HEK293 (cell line): ENCODE measurements around the gene ALG12.

Source experiments
- CTCF ChIA-PET: fragments of 350-600 bp; formaldehyde crosslinking; extraction: SDS; loops from one replicate; lab custom pipeline; 2021; ENCODE audit warnings: antibody characterized with exemption; lab: Yijun Ruan, JAX
- POLR2A ChIA-PET: fragments of 300-600 bp; formaldehyde crosslinking; extraction: SDS; loops from one replicate; lab custom pipeline; 2020; ENCODE audit warnings: antibody characterized with exemption, inconsistent platforms; lab: Yijun Ruan, JAX
- H3K27ac ChIP-seq: fragments of 200-500 bp; sonication (Bioruptor generic); 2 replicates; pipeline ENCODE4 v1.5.1; 2014; ENCODE audit warnings: low read depth, low read length, control low read depth, inconsistent platforms; ENCODE audit errors: extremely low read depth
- H3K36me3 ChIP-seq, 2 experiments: fragments of 200-500 bp in 1 of 2; sonication (Bioruptor generic) in 1 of 2; 1 replicate in 1 of 2; 2 replicates in 1 of 2; pipeline ENCODE4 v1.5.1; 2014 to 2017; ENCODE audit warnings: inconsistent platforms in 2 of 2, low read length in 2 of 2; ENCODE audit not compliant: control insufficient read depth in 2 of 2, insufficient read depth in 1 of 2
- H3K4me1 ChIP-seq: fragments of 200-500 bp; sonication (Bioruptor generic); 2 replicates; pipeline ENCODE4 v1.5.1; 2014; ENCODE audit warnings: mild to moderate bottlenecking, low read length, inconsistent platforms; ENCODE audit not compliant: control insufficient read depth, insufficient read depth
- H3K4me3 ChIP-seq: 2 replicates; pipeline ENCODE4 v1.5.1; 2011; ENCODE audit warnings: low read depth, mild to moderate bottlenecking, control low read depth, low read length, moderate library complexity
- H3K9me3 ChIP-seq: fragments of 200-500 bp; sonication (Bioruptor generic); 2 replicates; pipeline ENCODE4 v1.5.1; 2014; ENCODE audit warnings: low read depth, low read length, inconsistent platforms; ENCODE audit not compliant: control insufficient read depth, insufficient read depth
- BCL11B ChIP-seq: fragments of 450-650 bp; formaldehyde crosslinking; IDR thresholded peaks from 2 replicates; pipeline ENCODE4 v1.5.1; 2016; ENCODE audit warnings: low read depth, missing biosample characterization, missing genetic modification characterization
- GFI1B ChIP-seq: fragments of 450-650 bp; formaldehyde crosslinking; IDR thresholded peaks from 2 replicates; pipeline ENCODE4 v1.5.1; 2016; ENCODE audit warnings: missing biosample characterization, missing genetic modification characterization
- KLF10 ChIP-seq: fragments of 450-650 bp; IDR thresholded peaks from 2 replicates; pipeline ENCODE4 v1.5.1; 2018; ENCODE audit warnings: missing biosample characterization, mild to moderate bottlenecking, missing genetic modification characterization
- KLF7 ChIP-seq: fragments of 450-650 bp; formaldehyde crosslinking; IDR thresholded peaks from 2 replicates; pipeline ENCODE4 v1.5.1; 2016; ENCODE audit warnings: missing biosample characterization, missing genetic modification characterization, borderline replicate concordance
- KLF9 ChIP-seq: fragments of 450-650 bp; formaldehyde crosslinking; IDR thresholded peaks from 2 replicates; pipeline ENCODE4 v1.5.1; 2016; ENCODE audit warnings: missing biosample characterization, missing genetic modification characterization, low read depth
- PRDM1 ChIP-seq: fragments of 450-650 bp; formaldehyde crosslinking; IDR thresholded peaks from 2 replicates; pipeline ENCODE4; 2016; ENCODE audit warnings: missing biosample characterization, missing genetic modification characterization
- SALL2 ChIP-seq: fragments of 450-650 bp; formaldehyde crosslinking; IDR thresholded peaks from 2 replicates; pipeline ENCODE4 v1.5.0; 2017; ENCODE audit warnings: missing biosample characterization, mild to moderate bottlenecking, missing genetic modification characterization, borderline replicate concordance
- SP3 ChIP-seq: fragments of 450-650 bp; formaldehyde crosslinking; IDR thresholded peaks from 2 replicates; pipeline ENCODE4 v1.5.1; 2016; ENCODE audit warnings: missing biosample characterization, missing genetic modification characterization
- WT1 ChIP-seq: fragments of 450-650 bp; formaldehyde crosslinking; IDR thresholded peaks from 2 replicates; pipeline ENCODE4 v1.5.1; 2016; ENCODE audit warnings: missing biosample characterization, missing genetic modification characterization
- ZBTB6 ChIP-seq: fragments of 450-650 bp; formaldehyde crosslinking; IDR thresholded peaks from 2 replicates; pipeline ENCODE4 v1.5.1; 2017; ENCODE audit warnings: missing biosample characterization, missing genetic modification characterization
- ZFP37 ChIP-seq: fragments of 450-650 bp; formaldehyde crosslinking; IDR thresholded peaks from 2 replicates; pipeline ENCODE4 v1.5.1; 2016; ENCODE audit warnings: missing biosample characterization, missing genetic modification characterization
- ZNF112 ChIP-seq: fragments of 450-650 bp; formaldehyde crosslinking; IDR thresholded peaks from 2 replicates; pipeline ENCODE4 v1.5.0; 2017; ENCODE audit warnings: missing biosample characterization, missing genetic modification characterization
- ZNF138 ChIP-seq: fragments of 450-650 bp; formaldehyde crosslinking; IDR thresholded peaks from 2 replicates; pipeline ENCODE4 v1.5.1; 2016; ENCODE audit warnings: missing biosample characterization, missing genetic modification characterization, borderline replicate concordance
- ZNF174 ChIP-seq: fragments of 450-650 bp; formaldehyde crosslinking; IDR thresholded peaks from 2 replicates; pipeline ENCODE4 v1.5.0; 2017; ENCODE audit warnings: missing biosample characterization, mild to moderate bottlenecking, missing genetic modification characterization
- ZNF18 ChIP-seq: fragments of 450-650 bp; formaldehyde crosslinking; IDR thresholded peaks from 2 replicates; pipeline ENCODE4 v1.5.1; 2016; ENCODE audit warnings: missing biosample characterization, missing genetic modification characterization
- ZNF23 ChIP-seq: fragments of 450-650 bp; formaldehyde crosslinking; IDR thresholded peaks from 2 replicates; pipeline ENCODE4 v1.5.1; 2016; ENCODE audit warnings: missing biosample characterization, missing genetic modification characterization, borderline replicate concordance
- ZNF311 ChIP-seq: fragments of 450-650 bp; formaldehyde crosslinking; IDR thresholded peaks from 2 replicates; pipeline ENCODE4 v1.5.1; 2017; ENCODE audit warnings: missing biosample characterization, missing genetic modification characterization, borderline replicate concordance
- ZNF433 ChIP-seq: fragments of 450-650 bp; formaldehyde crosslinking; IDR thresholded peaks from 2 replicates; pipeline ENCODE4 v1.5.1; 2016; ENCODE audit warnings: missing biosample characterization, missing genetic modification characterization, low read depth
- ZNF561 ChIP-seq: fragments of 450-650 bp; IDR thresholded peaks from 2 replicates; pipeline ENCODE4 v1.5.1; 2018; ENCODE audit warnings: missing biosample characterization, missing genetic modification characterization, borderline replicate concordance
- ZNF600 ChIP-seq: fragments of 450-650 bp; formaldehyde crosslinking; IDR thresholded peaks from 2 replicates; pipeline ENCODE4 v1.5.1; 2016; ENCODE audit warnings: missing biosample characterization, missing genetic modification characterization
- ZNF677 ChIP-seq: fragments of 450-650 bp; IDR thresholded peaks from 2 replicates; pipeline ENCODE4 v1.5.0; 2018; ENCODE audit warnings: missing biosample characterization, mild to moderate bottlenecking, missing genetic modification characterization, moderate library complexity
- ZNF76 ChIP-seq: fragments of 450-650 bp; formaldehyde crosslinking; IDR thresholded peaks from 2 replicates; pipeline ENCODE4; 2016; ENCODE audit warnings: low read depth, missing biosample characterization, missing genetic modification characterization, borderline replicate concordance
- ZNF837 ChIP-seq: fragments of 450-650 bp; formaldehyde crosslinking; IDR thresholded peaks from 2 replicates; pipeline ENCODE4 v1.5.1; 2016; ENCODE audit warnings: missing biosample characterization, missing genetic modification characterization
- TF ChIP-seq, protein P1 (sequence below): fragments of 450-650 bp; formaldehyde crosslinking; IDR thresholded peaks from 2 replicates; pipeline ENCODE4 v1.5.1; 2017; ENCODE audit warnings: missing biosample characterization, missing genetic modification characterization
- TF ChIP-seq, protein P2 (sequence below): fragments of 450-650 bp; formaldehyde crosslinking; IDR thresholded peaks from 2 replicates; pipeline ENCODE4 v1.5.1; 2016; ENCODE audit warnings: missing biosample characterization, missing genetic modification characterization

ALG12 gene

GRCh38 chr22:49873228-49873940 lies 44.9 kb downstream of the ALG12 start (continued):
- no peak for TF ChIP-seq KLF9 (tag by site-specific recombination)
- no peak for TF ChIP-seq ZNF561 (tag by site-specific recombination)
- no peak for TF ChIP-seq ZBTB6 (tag by site-specific recombination)
- TF ChIP-seq ZNF311 (tag by site-specific recombination): no peak
- no peak for TF ChIP-seq ZNF600

DNA sequence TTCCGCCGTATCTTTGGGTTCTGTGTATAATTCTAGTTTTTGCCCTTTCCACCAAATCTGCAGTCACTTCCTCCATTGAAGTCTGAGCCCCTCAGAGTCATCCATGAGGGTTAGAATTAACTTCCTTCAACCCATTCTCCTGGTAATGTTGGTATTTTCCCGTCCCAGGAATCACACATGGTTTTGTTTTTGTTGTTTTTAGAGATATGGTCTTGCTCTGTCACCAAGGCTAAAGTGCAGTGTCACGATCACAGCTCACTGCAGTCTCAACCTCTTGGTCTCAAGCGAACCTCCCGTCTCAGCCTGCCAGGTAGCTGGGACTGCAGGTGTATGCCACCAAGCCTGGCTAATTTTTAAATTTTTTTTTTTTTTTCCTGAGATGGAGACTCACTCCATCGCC lies 45.9 kb downstream of the ALG12 start:
- no peak for TF ChIP-seq ZNF837 (tag by site-specific recombination)
- TF ChIP-seq BCL11B: no peak
- TF ChIP-seq ZFP37 (tag by site-specific recombination): no peak
- no peak for TF ChIP-seq WT1 (tag by site-specific recombination)
- TF ChIP-seq ZNF138 (tag by site-specific recombination): no peak
- TF ChIP-seq ZNF174: no peak
- no peak for TF ChIP-seq ZNF23 (tag by site-specific recombination)
- TF ChIP-seq, protein P1, sequence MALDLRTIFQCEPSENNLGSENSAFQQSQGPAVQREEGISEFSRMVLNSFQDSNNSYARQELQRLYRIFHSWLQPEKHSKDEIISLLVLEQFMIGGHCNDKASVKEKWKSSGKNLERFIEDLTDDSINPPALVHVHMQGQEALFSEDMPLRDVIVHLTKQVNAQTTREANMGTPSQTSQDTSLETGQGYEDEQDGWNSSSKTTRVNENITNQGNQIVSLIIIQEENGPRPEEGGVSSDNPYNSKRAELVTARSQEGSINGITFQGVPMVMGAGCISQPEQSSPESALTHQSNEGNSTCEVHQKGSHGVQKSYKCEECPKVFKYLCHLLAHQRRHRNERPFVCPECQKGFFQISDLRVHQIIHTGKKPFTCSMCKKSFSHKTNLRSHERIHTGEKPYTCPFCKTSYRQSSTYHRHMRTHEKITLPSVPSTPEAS: no peak
- no peak for TF ChIP-seq ZNF18 (tag by site-specific recombination)
- TF ChIP-seq ZNF76 (tag by site-specific recombination): no peak
- TF ChIP-seq ZNF112: no peak
- no peak for TF ChIP-seq GFI1B
- TF ChIP-seq, protein P2, sequence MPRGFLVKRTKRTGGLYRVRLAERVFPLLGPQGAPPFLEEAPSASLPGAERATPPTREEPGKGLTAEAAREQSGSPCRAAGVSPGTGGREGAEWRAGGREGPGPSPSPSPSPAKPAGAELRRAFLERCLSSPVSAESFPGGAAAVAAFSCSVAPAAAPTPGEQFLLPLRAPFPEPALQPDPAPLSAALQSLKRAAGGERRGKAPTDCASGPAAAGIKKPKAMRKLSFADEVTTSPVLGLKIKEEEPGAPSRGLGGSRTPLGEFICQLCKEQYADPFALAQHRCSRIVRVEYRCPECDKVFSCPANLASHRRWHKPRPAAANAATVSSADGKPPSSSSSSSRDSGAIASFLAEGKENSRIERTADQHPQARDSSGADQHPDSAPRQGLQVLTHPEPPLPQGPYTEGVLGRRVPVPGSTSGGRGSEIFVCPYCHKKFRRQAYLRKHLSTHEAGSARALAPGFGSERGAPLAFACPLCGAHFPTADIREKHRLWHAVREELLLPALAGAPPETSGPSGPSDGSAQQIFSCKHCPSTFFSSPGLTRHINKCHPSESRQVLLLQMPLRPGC: no peak
- no peak for TF ChIP-seq KLF7
- no peak for TF ChIP-seq ZNF677 (tag by site-specific recombination)
- no peak for TF ChIP-seq PRDM1 (tag by site-specific recombination)
- TF ChIP-seq ZNF433 (tag by site-specific recombination): no peak
- no peak for TF ChIP-seq SALL2 (tag by site-specific recombination)
- TF ChIP-seq KLF10 (tag by site-specific recombination): no peak
- no peak for TF ChIP-seq SP3 (tag by site-specific recombination)
- H3K4me3 ChIP-seq: no peak overlapping the region
- ChIA-PET POLR2A (no interaction called here), CTCF (interaction anchor here (0.7 kb wide), 1 partner anchor 20 kb away, joined by 6 read pairs; no protein-coding TSS in a partner anchor)
- no peaks in the 10 kb centered on the region for H3K4me1 ChIP-seq
- no peaks in the 10 kb centered on the region; the same call in none of the 2 replicates for H3K9me3 ChIP-seq
- H3K27ac ChIP-seq: no peak overlapping the region
- H3K36me3 ChIP-seq: peaks cover 9 to 23% of the 10 kb centered on the region in 2 experiments
